Measurements from ENCODE around the gene PIAS1.

DNA sequence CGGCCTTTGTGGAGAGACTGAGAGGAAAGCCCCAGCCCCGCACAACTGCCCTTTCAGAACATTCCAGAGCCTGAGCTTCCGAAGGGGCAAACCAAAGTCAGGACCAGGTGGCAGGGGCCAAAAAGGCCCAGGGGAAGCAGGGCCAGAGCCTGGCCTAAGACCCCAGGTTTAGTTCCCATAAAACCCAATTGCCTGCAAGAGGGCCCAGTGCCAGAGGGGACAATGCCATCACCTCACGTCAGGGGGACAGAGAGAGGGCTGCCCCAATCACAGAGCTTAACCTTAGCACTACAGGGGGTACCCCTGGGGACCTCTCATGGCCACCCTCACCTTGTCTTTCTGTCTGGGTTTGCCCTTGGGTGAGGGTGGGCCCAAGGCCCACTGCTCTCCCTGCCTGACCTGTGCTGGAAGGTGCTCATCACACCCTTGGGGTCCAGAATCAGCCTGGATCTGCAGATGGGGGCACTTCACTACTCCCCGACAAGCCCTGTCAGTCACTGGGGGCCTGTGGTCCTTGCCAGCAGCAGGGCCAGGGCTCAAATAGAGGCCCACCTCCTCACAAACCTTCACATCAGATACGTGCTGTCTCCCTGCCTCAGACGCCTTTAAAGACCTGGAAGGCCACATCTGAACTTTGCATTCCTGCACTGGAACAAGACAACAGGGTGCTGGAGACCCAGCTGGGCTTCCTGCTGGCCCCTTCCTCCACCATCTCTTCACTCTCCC is 147.2 kb downstream of the PIAS1 start:
- TF ChIP-seq RNF2 (IDR thresholded peaks at IDR 0.05; ENCODE audit: borderline replicate concordance, low read depth) (no peak), CTCF (IDR thresholded peaks at IDR 0.05) (no peak), FOSB (CRISPR knock-in tag; IDR thresholded peaks at IDR 0.05) (no peak), EHMT2 (IDR thresholded peaks at IDR 0.05; ENCODE audit: low read depth) (no peak), HES2 (IDR thresholded peaks at IDR 0.05) (no peak), EP300 (IDR thresholded peaks at IDR 0.05) (no peak), FOXS1 (CRISPR knock-in tag; IDR thresholded peaks at IDR 0.05) (no peak), POLR2A (IDR thresholded peaks at IDR 0.05; ENCODE audit: low read length) (no peak), PHF8 (IDR thresholded peaks at IDR 0.05; ENCODE audit: borderline replicate concordance, low read depth) (no peak), CEBPB (IDR thresholded peaks at IDR 0.05) (no peak), RAD21 (conservative IDR thresholded peaks at IDR 0.05 in 1 of 2, IDR thresholded peaks at IDR 0.05 in 1 of 2) (no peak), FOSL2 (IDR thresholded peaks at IDR 0.05) (no peak), FOSL2 (CRISPR knock-in tag; IDR thresholded peaks at IDR 0.05) (no peak), HDAC2 (IDR thresholded peaks at IDR 0.05) (no peak), RCOR1 (IDR thresholded peaks at IDR 0.05; ENCODE audit: low read depth, low read length) (no peak)
